Anterior cingulate cortex (tissue), 58 donors: ENCODE results near the gene GNMT.

ENCODE experiments used
- DNase-seq, 58 donors: peaks; one replicate each; lab custom pipeline; 2025; lab: John Stamatoyannopoulos, UW

GNMT gene

GRCh38 chr6:42960243-42961019, at the start of gene GNMT:
Gene GNMT (plus strand): TSS chr6:42960754. CDS start chr6:42960768, 14 bp downstream.
- DNase-seq = peak in 8 of 58 donors; percentile 13 to 44 (median 19)

DNA sequence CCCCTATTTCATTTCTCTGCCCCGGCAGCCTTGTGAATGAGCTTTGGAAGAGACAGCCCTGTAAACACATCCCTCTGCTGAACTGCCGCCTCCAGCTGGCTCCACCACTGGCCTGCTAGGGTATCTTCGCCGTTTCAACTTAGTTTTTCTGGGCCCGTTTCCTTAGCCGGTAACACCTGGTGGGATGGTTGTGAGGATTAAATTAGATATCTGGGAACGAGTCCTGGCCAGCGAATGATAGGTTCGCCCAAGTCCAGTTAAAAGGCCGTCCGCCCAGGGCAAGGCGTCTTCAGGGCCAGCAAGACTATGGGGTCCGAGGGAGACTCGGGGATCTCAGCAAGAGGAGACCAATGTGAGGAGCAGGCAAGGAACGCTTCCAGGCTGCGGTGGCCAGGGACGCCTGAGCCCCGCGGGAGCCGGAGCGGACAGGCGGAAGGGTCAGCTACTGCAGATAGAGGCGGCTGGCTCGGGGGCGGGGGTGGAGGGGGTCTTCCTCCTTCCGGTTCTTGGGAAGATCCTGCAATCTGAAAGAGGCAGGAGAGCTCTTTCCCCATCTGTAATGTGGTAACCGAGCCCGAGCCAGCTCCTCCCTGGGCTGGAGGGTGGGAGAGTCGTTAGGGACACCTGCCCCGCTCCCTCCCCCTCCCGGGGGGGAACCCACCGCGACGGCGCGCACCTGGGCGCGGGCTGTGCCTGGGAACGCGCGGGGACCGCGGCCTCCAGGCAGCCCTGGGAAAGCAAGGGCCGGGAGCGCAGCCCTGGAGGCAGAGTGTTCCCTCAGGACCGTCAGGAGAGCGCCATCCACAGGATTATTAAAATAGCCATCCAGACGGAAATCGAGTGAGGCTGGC, 49.2 kb upstream of the GNMT start:
- no peak for DNase-seq

GRCh38 chr6:42914546-42914945, 46.0 kb upstream of the GNMT start:
- no peak for DNase-seq

- no peak for DNase-seq
Measured at GRCh38 chr6:42915732-42916131, 44.8 kb upstream of the GNMT start, which contains the start of gene PTCRA. Gene PTCRA (plus strand): TSS chr6:42916053. CDS start chr6:42916070, 17 bp downstream.

DNA sequence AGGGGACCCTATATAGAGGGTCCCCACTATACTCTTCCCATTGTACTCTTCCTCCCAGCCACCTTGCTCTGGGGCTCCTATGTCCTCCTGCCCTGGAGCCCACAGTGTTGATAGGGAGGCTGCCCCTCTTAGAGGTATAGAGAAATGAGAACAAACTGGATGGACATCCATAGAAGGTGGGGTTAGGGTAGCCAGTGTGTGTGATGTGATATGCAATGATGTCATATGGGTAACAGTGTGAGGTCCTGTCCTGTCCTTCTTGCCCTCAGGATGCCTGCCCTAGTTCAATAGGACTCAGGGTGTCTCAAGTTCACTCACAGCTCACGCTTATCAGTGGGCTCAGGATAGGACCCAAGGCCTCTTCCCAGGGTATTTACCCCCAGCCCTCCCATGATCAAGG, 44.3 kb upstream of the GNMT start:
- no peak for DNase-seq

GRCh38 chr6:42921801-42922200, 38.8 kb upstream of the GNMT start:
- DNase-seq = no peak

- DNase-seq = no peak
Measured at GRCh38 chr6:42923666-42924065, 36.9 kb upstream of the GNMT start.

GRCh38 chr6:42925248-42925857, 35.2 kb upstream of the GNMT start:
- DNase-seq = no peak

GRCh38 chr6:42928986-42929820, 31.4 kb upstream of the GNMT start, which contains the start of gene CNPY3:
Gene CNPY3 (plus strand): TSS chr6:42929480. CDS start chr6:42929571, 91 bp downstream.
- peak; percentile 55 to 96 (median 90) for DNase-seq

DNA sequence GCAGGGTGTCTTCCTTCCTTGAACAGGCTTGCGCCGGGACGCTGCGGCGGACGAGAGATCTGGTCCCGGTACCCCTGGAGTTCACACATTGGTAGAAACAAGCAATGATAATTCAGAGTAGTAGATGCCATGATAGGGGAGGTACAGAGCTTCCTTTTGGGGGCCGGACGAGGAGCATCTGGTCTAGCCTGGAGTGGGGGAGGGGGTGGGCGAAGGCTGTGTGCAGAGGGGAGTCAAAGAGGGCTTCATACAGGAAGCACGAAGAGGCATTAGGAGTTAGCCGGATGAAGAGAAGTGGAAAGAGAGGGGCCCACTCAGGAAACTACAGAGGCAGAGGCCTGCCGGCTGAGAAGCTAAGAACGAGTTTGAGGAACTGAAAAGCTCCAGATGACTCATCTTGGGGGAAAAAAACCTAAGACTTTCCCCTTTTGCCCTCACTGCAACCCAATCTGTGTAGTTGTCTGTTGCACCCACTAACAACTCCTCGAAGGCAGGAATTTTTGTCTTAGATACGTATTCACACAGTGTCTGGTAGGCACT, 30.7 kb upstream of the GNMT start:
- peak in 23 of 58 donors; percentile 9 to 80 (median 52) for DNase-seq

- DNase-seq = no peak
Measured at GRCh38 chr6:42932412-42932811, 28.1 kb upstream of the GNMT start.

GRCh38 chr6:42933205-42933604, 27.3 kb upstream of the GNMT start:
- no peak for DNase-seq

GRCh38 chr6:42935322-42935721, 25.2 kb upstream of the GNMT start:
- no peak for DNase-seq

DNA sequence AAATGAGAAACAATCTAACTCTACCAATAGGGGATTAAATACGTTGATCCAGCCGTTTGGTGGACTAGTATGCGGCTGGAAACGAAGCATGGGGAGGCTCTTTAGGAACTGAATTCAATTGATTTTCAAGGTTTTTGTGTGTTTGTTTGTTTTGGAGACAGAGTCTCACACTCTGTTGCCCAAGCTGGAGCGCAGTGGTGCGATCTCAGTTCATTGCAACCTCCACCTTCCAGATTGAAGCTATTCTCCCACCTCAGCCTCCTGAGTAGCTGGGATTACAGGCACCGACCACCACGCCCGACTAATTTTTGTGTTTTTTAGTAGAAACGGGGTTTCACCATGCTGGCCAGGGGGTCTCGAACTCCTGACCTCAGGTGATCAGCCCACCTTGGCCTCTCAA, 24.2 kb upstream of the GNMT start:
- DNase-seq = no peak

- no peak for DNase-seq
Measured at GRCh38 chr6:42937548-42938427, 22.8 kb upstream of the GNMT start.

DNA sequence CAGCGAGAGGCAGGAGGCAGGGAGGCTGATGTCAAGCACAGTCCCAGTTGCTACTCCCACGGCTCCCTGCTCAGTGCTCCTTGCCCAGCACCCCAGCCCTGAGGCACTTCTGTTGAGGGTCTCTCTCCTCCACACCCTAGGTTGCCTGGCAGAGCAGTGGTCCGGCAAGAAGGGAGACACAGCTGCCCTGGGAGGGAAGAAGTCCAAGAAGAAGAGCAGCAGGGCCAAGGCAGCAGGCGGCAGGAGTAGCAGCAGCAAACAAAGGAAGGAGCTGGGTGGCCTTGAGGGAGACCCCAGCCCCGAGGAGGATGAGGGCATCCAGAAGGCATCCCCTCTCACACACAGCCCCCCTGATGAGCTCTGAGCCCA, 22.1 kb upstream of the GNMT start:
- no peak for DNase-seq

GRCh38 chr6:42938987-42939809, 21.4 kb upstream of the GNMT start:
- DNase-seq = no peak

DNA sequence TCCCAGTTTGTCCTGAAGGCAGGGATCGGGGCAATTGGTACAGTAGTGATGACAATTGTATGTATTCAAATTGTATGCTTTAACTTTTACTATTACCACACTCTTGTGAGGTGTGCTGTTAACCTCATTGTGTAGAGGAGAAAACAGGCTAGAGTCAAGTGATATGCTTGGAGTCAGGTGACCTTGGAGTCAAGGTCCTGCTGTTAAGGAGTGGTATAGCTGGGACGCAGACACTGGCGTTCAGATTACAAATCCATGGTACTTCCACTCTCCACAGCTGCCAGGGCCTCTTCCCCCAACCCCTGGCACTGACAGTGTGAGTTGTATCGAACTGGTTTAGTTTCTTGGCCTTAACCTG, 20.8 kb upstream of the GNMT start:
- DNase-seq = no peak
